Measurements from ENCODE around the gene CD63. TPM values are rescaled to one million over a fixed set of nuclear protein-coding genes. Genes with fewer than 3 reads are reported as not detected.

CD63 gene
- total and polyA plus RNA-seq, 2 of the 13 experiments (the other 11 are each of a cell fraction or from before 2014, with no cell fraction given) = 234 to 277 TPM

- H3K36me3 ChIP-seq (replicated peaks in 1 of 2; ENCODE audit: control insufficient read depth in 1 of 2, insufficient read depth in 2 of 2, low read length in 2 of 2) = peaks cover 21 to 74% of the 10 kb centered on the region in 2 experiments
- ChIA-PET CTCF (ENCODE audit: low intra/inter-chr PET ratio, low total read pairs) (no interaction called here), POLR2A (no interaction called here)
- H3K27me3 ChIP-seq (ENCODE audit: control insufficient read depth in 1 of 2, insufficient read depth in 2 of 2, low read length in 2 of 2) = no peaks in the 10 kb centered on the region
- H3K79me2 ChIP-seq (ENCODE audit: insufficient read depth, low read length) = no peaks in the 10 kb centered on the region
- no peak for ATAC-seq
- no peaks in the 10 kb centered on the region for H3K4me1 ChIP-seq (ENCODE audit: insufficient read depth, low read length)
- no peak overlapping the region for H3K4me3 ChIP-seq (replicated peaks in 1 of 3; ENCODE audit: insufficient read depth in 1 of 3, low read depth in 2 of 3, low read length in 3 of 3)
- H3K4me2 ChIP-seq (ENCODE audit: low read depth, low read length) = no peak overlapping the region
- H3K9me3 ChIP-seq (ENCODE audit: low read length) = no peaks in the 10 kb centered on the region
- no peak overlapping the region for H2AFZ ChIP-seq (ENCODE audit: low read length)
- WGBS (ENCODE audit: low lambda C conversion rate) = 97% methylated on average over 2 of the region's 2 CpGs
- TF ChIP-seq ZBTB33 (CRISPR knock-in tag; IDR thresholded peaks at IDR 0.05) = no peak
- TF ChIP-seq ZSCAN20 (CRISPR knock-in tag; IDR thresholded peaks at IDR 0.05; ENCODE audit: borderline replicate concordance) = no peak
- no peak for TF ChIP-seq ZNF460 (CRISPR knock-in tag; IDR thresholded peaks at IDR 0.05; ENCODE audit: borderline replicate concordance)
- TF ChIP-seq SMAD3 (CRISPR knock-in tag; IDR thresholded peaks at IDR 0.05) = no peak
- TF ChIP-seq ZNF451 (CRISPR knock-in tag; IDR thresholded peaks at IDR 0.05) = no peak
- TF ChIP-seq BRD4 (CRISPR knock-in tag; IDR thresholded peaks at IDR 0.05) = no peak
- no peak for TF ChIP-seq GFI1 (CRISPR knock-in tag; IDR thresholded peaks at IDR 0.05; ENCODE audit: borderline replicate concordance)
- no peak for TF ChIP-seq MXD4 (CRISPR knock-in tag; IDR thresholded peaks at IDR 0.05)
- TF ChIP-seq ERF (CRISPR knock-in tag; IDR thresholded peaks at IDR 0.05) = no peak
- no peak for TF ChIP-seq TRIM22 (IDR thresholded peaks at IDR 0.05)
- no peak for TF ChIP-seq SCMH1 (CRISPR knock-in tag; IDR thresholded peaks at IDR 0.05; ENCODE audit: borderline replicate concordance)
- TF ChIP-seq ZNF224 (CRISPR knock-in tag; IDR thresholded peaks at IDR 0.05) = no peak
- TF ChIP-seq ZNF891 (CRISPR knock-in tag; IDR thresholded peaks at IDR 0.05) = no peak
- no peak for TF ChIP-seq SIX1 (CRISPR knock-in tag; IDR thresholded peaks at IDR 0.05; ENCODE audit: borderline replicate concordance)
- no peak for TF ChIP-seq SOX13 (IDR thresholded peaks at IDR 0.05)
- TF ChIP-seq SOX13 (CRISPR knock-in tag; conservative IDR thresholded peaks at IDR 0.05 in 1 of 2, IDR thresholded peaks at IDR 0.05 in 1 of 2) = no peak
- TF ChIP-seq SAFB2 (CRISPR knock-in tag; IDR thresholded peaks at IDR 0.05; ENCODE audit: borderline replicate concordance, low read depth) = no peak
- no peak for TF ChIP-seq ZNF607 (CRISPR knock-in tag; IDR thresholded peaks at IDR 0.05; ENCODE audit: borderline replicate concordance)
- BruUV-seq (replicated peaks) = no TSS peak
- intact Hi-C loops (cut with micrococcal nuclease; ENCODE audit: unreplicated experiment) = no loop called here
- no peak for DNase-seq (ENCODE audit: low spot score)
- no peak for FAIRE-seq
- no peak overlapping the region for H3K27ac ChIP-seq (ENCODE audit: extremely low read length, insufficient read depth, low read length)
- in situ Hi-C loops (cut with HindIII; ENCODE audit: extremely low pct_ligation_motif_present, low pct_unique_long_range_greater_than_20kb) = no loop called here
- no peak overlapping the region for H3K9ac ChIP-seq (ENCODE audit: insufficient read depth, low read depth, low read length)
- no peaks in the 10 kb centered on the region for H4K20me1 ChIP-seq (ENCODE audit: insufficient read depth, low read length)
Measured at GRCh38 chr12:55757701-55758100, 28.9 kb upstream of the CD63 start.

Data from HepG2 (cell line).